Measurements from ENCODE around the gene NFATC2. TPM values are rescaled to one million over a fixed set of nuclear protein-coding genes. Genes with fewer than 3 reads are reported as not detected.

The NFATC2 gene
- total and polyA plus RNA-seq, 2 donors: 2.1 to 8.8 TPM

GRCh38 chr20:51452734-51453365 lies 89.7 kb downstream of the NFATC2 start:
- no peak overlapping the region for H3K27ac ChIP-seq (ENCODE audit: low read depth)
- DNase-seq (ENCODE audit: extremely low spot score): no peak
- 95% methylated on average over 13 of the region's 13 CpGs for WGBS
- no peak overlapping the region for H3K4me3 ChIP-seq (ENCODE audit: low read depth, low read length)
- no peaks in the 10 kb centered on the region for H3K36me3 ChIP-seq (ENCODE audit: insufficient read depth)
- no peaks in the 10 kb centered on the region for H3K4me1 ChIP-seq (ENCODE audit: insufficient read depth)

- no peaks in the 10 kb centered on the region for H3K36me3 ChIP-seq (ENCODE audit: insufficient read depth)
- H3K4me3 ChIP-seq (ENCODE audit: low read depth, low read length): no peak overlapping the region
- 95% methylated on average over 6 of the region's 6 CpGs for WGBS
- DNase-seq (ENCODE audit: extremely low spot score): no peak
- H3K27ac ChIP-seq (ENCODE audit: low read depth): no peak overlapping the region
- no peaks in the 10 kb centered on the region for H3K4me1 ChIP-seq (ENCODE audit: insufficient read depth)
Measured at GRCh38 chr20:51452091-51452613, 90.4 kb downstream of the NFATC2 start.

- DNase-seq (ENCODE audit: extremely low spot score): no peak
- Histone ChIP-seq H3K4me3 (ENCODE audit: low read depth, low read length) (no peak overlapping the region), H3K27ac (ENCODE audit: low read depth) (no peak overlapping the region), H3K36me3 (ENCODE audit: insufficient read depth) (no peaks in the 10 kb centered on the region), H3K4me1 (ENCODE audit: insufficient read depth) (no peaks in the 10 kb centered on the region)
- 97% methylated on average over 12 of the region's 12 CpGs for WGBS
Measured at GRCh38 chr20:51451484-51451883, 91.0 kb downstream of the NFATC2 start.

GRCh38 chr20:51450984-51451383 lies 91.5 kb downstream of the NFATC2 start:
- Histone ChIP-seq H3K27ac (ENCODE audit: low read depth) (no peak overlapping the region), H3K4me3 (ENCODE audit: low read depth, low read length) (no peak overlapping the region), H3K36me3 (ENCODE audit: insufficient read depth) (no peaks in the 10 kb centered on the region), H3K4me1 (ENCODE audit: insufficient read depth) (no peaks in the 10 kb centered on the region)
- WGBS: 80% methylated on average over 3 of the region's 3 CpGs
- DNase-seq (ENCODE audit: extremely low spot score): no peak

GRCh38 chr20:51450221-51450712 lies 92.3 kb downstream of the NFATC2 start:
- Histone ChIP-seq H3K4me1 (ENCODE audit: insufficient read depth) (no peaks in the 10 kb centered on the region), H3K36me3 (ENCODE audit: insufficient read depth) (no peaks in the 10 kb centered on the region), H3K27ac (ENCODE audit: low read depth) (no peak overlapping the region), H3K4me3 (ENCODE audit: low read depth, low read length) (no peak overlapping the region)
- WGBS: 87% methylated on average over 5 of the region's 5 CpGs
- no peak for DNase-seq (ENCODE audit: extremely low spot score)

GRCh38 chr20:51449498-51450220 lies 92.9 kb downstream of the NFATC2 start:
- Histone ChIP-seq H3K4me3 (ENCODE audit: low read depth, low read length) (no peak overlapping the region), H3K4me1 (ENCODE audit: insufficient read depth) (no peaks in the 10 kb centered on the region), H3K27ac (ENCODE audit: low read depth) (no peak overlapping the region), H3K36me3 (ENCODE audit: insufficient read depth) (no peaks in the 10 kb centered on the region)
- no peak for DNase-seq (ENCODE audit: extremely low spot score)
- 88% methylated on average over 7 of the region's 7 CpGs for WGBS

GRCh38 chr20:51447765-51448148 lies 94.8 kb downstream of the NFATC2 start:
- Histone ChIP-seq H3K4me1 (ENCODE audit: insufficient read depth) (no peaks in the 10 kb centered on the region), H3K27ac (ENCODE audit: low read depth) (no peak overlapping the region), H3K36me3 (ENCODE audit: insufficient read depth) (no peaks in the 10 kb centered on the region), H3K4me3 (ENCODE audit: low read depth, low read length) (no peak overlapping the region)
- DNase-seq (ENCODE audit: extremely low spot score): no peak
- WGBS: 80% methylated on average over 5 of the region's 5 CpGs

- H3K27ac ChIP-seq (ENCODE audit: low read depth): no peak overlapping the region
Measured at GRCh38 chr20:51447097-51447764, 95.3 kb downstream of the NFATC2 start.

GRCh38 chr20:51446656-51447055 lies 95.9 kb downstream of the NFATC2 start:
- H3K27ac ChIP-seq (ENCODE audit: low read depth): no peak overlapping the region
- H3K4me1 ChIP-seq (ENCODE audit: insufficient read depth): no peaks in the 10 kb centered on the region
- DNase-seq (ENCODE audit: extremely low spot score): no peak
- WGBS: 40% methylated on average over 10 of the region's 10 CpGs
- no peaks in the 10 kb centered on the region for H3K36me3 ChIP-seq (ENCODE audit: insufficient read depth)
- H3K4me3 ChIP-seq (ENCODE audit: low read depth, low read length): no peak overlapping the region

More at GRCh38 chr20:51447097-51447764, 95.3 kb downstream of the NFATC2 start:
- peak; percentile 60 for DNase-seq (ENCODE audit: extremely low spot score)
- no peak overlapping the region for H3K4me3 ChIP-seq (ENCODE audit: low read depth, low read length)
- no peaks in the 10 kb centered on the region for H3K36me3 ChIP-seq (ENCODE audit: insufficient read depth)
- no peaks in the 10 kb centered on the region for H3K4me1 ChIP-seq (ENCODE audit: insufficient read depth)
- WGBS: 19% methylated on average over 14 of the region's 14 CpGs

GRCh38 chr20:51446230-51446629 lies 96.3 kb downstream of the NFATC2 start:
- Histone ChIP-seq H3K4me3 (ENCODE audit: low read depth, low read length) (no peak overlapping the region), H3K36me3 (ENCODE audit: insufficient read depth) (no peaks in the 10 kb centered on the region), H3K27ac (ENCODE audit: low read depth) (no peak overlapping the region), H3K4me1 (ENCODE audit: insufficient read depth) (no peaks in the 10 kb centered on the region)
- DNase-seq (ENCODE audit: extremely low spot score): no peak
- WGBS: 63% methylated on average over 2 of the region's 2 CpGs

- DNase-seq (ENCODE audit: extremely low spot score): no peak
Measured at GRCh38 chr20:51445591-51445990, 96.9 kb downstream of the NFATC2 start.

GRCh38 chr20:51444922-51445438 lies 97.5 kb downstream of the NFATC2 start:
- WGBS: 91% methylated on average over 9 of the region's 9 CpGs
- Histone ChIP-seq H3K36me3 (ENCODE audit: insufficient read depth) (no peaks in the 10 kb centered on the region), H3K4me1 (ENCODE audit: insufficient read depth) (no peaks in the 10 kb centered on the region), H3K27ac (ENCODE audit: low read depth) (no peak overlapping the region), H3K4me3 (ENCODE audit: low read depth, low read length) (no peak overlapping the region)
- DNase-seq (ENCODE audit: extremely low spot score): no peak

More at GRCh38 chr20:51445591-51445990, 96.9 kb downstream of the NFATC2 start:
- Histone ChIP-seq H3K36me3 (ENCODE audit: insufficient read depth) (no peaks in the 10 kb centered on the region), H3K4me3 (ENCODE audit: low read depth, low read length) (no peak overlapping the region), H3K27ac (ENCODE audit: low read depth) (no peak overlapping the region), H3K4me1 (ENCODE audit: insufficient read depth) (no peaks in the 10 kb centered on the region)
- 89% methylated on average over 8 of the region's 8 CpGs for WGBS

GRCh38 chr20:51444467-51444866 lies 98.1 kb downstream of the NFATC2 start:
- Histone ChIP-seq H3K4me1 (ENCODE audit: insufficient read depth) (no peaks in the 10 kb centered on the region), H3K4me3 (ENCODE audit: low read depth, low read length) (no peak overlapping the region), H3K36me3 (ENCODE audit: insufficient read depth) (no peaks in the 10 kb centered on the region), H3K27ac (ENCODE audit: low read depth) (no peak overlapping the region)
- DNase-seq (ENCODE audit: extremely low spot score): peak; percentile 42
- WGBS: 38% methylated on average over 9 of the region's 9 CpGs
